GM04504 (cell line): ENCODE results near the gene CAPN11.

Experiments
- DNase-seq: peaks from one replicate; pipeline ENCODE4 v3.0.0-alpha.2; 2012; ENCODE audit warnings: low read depth

CAPN11 gene

GRCh38 chr6:44158770-44159228 is at the start of gene CAPN11:
Gene CAPN11 (plus strand): TSS chr6:44158820. CDS start chr6:44158849, 29 bp downstream.
- no peak for DNase-seq

GRCh38 chr6:44109212-44109611 is 49.4 kb upstream of the CAPN11 start:
- no peak for DNase-seq

GRCh38 chr6:44110005-44110676 is 48.5 kb upstream of the CAPN11 start:
- no peak for DNase-seq

GRCh38 chr6:44110966-44111365 is 47.7 kb upstream of the CAPN11 start:
- no peak for DNase-seq

GRCh38 chr6:44111434-44112417 is 46.9 kb upstream of the CAPN11 start:
- no peak for DNase-seq

GRCh38 chr6:44113414-44113813 is 45.2 kb upstream of the CAPN11 start:
- DNase-seq: no peak

- DNase-seq: no peak
Observed at GRCh38 chr6:44115866-44116265, 42.8 kb upstream of the CAPN11 start.

- peak; percentile 85 for DNase-seq
Observed at GRCh38 chr6:44116641-44117382, 41.8 kb upstream of the CAPN11 start.

- no peak for DNase-seq
Observed at GRCh38 chr6:44117397-44118128, 41.1 kb upstream of the CAPN11 start.

GRCh38 chr6:44119704-44120262 is 38.8 kb upstream of the CAPN11 start:
- DNase-seq: no peak

GRCh38 chr6:44120692-44121443 is 37.8 kb upstream of the CAPN11 start:
- DNase-seq: no peak

GRCh38 chr6:44122801-44123200 is 35.8 kb upstream of the CAPN11 start:
- no peak for DNase-seq

- no peak for DNase-seq
Observed at GRCh38 chr6:44123544-44123943, 35.1 kb upstream of the CAPN11 start.

GRCh38 chr6:44126320-44127149 is 32.1 kb upstream of the CAPN11 start:
- peak; percentile 51 for DNase-seq

- DNase-seq: peak; percentile 79
Observed at GRCh38 chr6:44127186-44128019, 31.2 kb upstream of the CAPN11 start, which contains the start of the genes MRPL14 and TMEM63B. Gene MRPL14 (minus strand): TSS chr6:44127452. CDS start chr6:44116611, 10,841 bp downstream. Gene TMEM63B (plus strand): TSS chr6:44127554. CDS start chr6:44134585, 7,031 bp downstream.

GRCh38 chr6:44128020-44128917 is 30.4 kb upstream of the CAPN11 start:
- no peak for DNase-seq

GRCh38 chr6:44129841-44130322 is 28.7 kb upstream of the CAPN11 start:
- DNase-seq: no peak
